NT2/D1 (cell line): ENCODE results near the gene MYZAP.
"Not testable (repeated sequence)": the region's sequence is repeated elsewhere in the genome, so short reads cannot be mapped to it uniquely, and the experiment has no call there.

Experiments used
- DNase-seq: peaks from one replicate; pipeline ENCODE4 v3.0.0-alpha.2; 2011; ENCODE audit warnings: low read depth, low spot score
- H3K27me3 ChIP-seq: 2 replicates; pipeline ENCODE4 v1.6.0; 2011; ENCODE audit warnings: mild to moderate bottlenecking; ENCODE audit not compliant: insufficient read length, insufficient read depth
- H3K36me3 ChIP-seq: 2 replicates; pipeline ENCODE4 v1.6.1; 2011; ENCODE audit warnings: mild to moderate bottlenecking, low read length, mixed read lengths; ENCODE audit not compliant: insufficient read depth, insufficient read length
- H3K4me1 ChIP-seq: 2 replicates; pipeline ENCODE4 v1.5.1; 2011; ENCODE audit not compliant: insufficient read depth, insufficient read length
- H3K4me3 ChIP-seq: 2 replicates; pipeline ENCODE4 v1.5.1; 2011; ENCODE audit warnings: low read depth; ENCODE audit not compliant: insufficient read length
- H3K9ac ChIP-seq: 2 replicates; pipeline ENCODE4 v1.6.0; 2011; ENCODE audit warnings: low read depth; ENCODE audit not compliant: insufficient read length
- H3K9me3 ChIP-seq: 2 replicates; pipeline ENCODE4 v1.5.1; 2011; ENCODE audit warnings: mild to moderate bottlenecking, low read length; ENCODE audit not compliant: insufficient read depth
- SUZ12 ChIP-seq: IDR thresholded peaks from 2 replicates; pipeline ENCODE4 v1.6.1; 2011; ENCODE audit not compliant: insufficient read length, insufficient read depth; ENCODE audit errors: extremely low read depth
- YY1 ChIP-seq: IDR thresholded peaks from 2 replicates; pipeline ENCODE4 v1.6.1; 2011; ENCODE audit not compliant: insufficient read length, insufficient read depth
- ZNF274 ChIP-seq: IDR thresholded peaks from 2 replicates; pipeline ENCODE4 v1.6.1; 2011; ENCODE audit warnings: mild to moderate bottlenecking, low read depth, low read length

Gene MYZAP

GRCh38 chr15:57611123-57611522 lies 19.4 kb downstream of the MYZAP start:
- Histone ChIP-seq H3K9me3 (no peaks in the 10 kb centered on the region), H3K4me3 (no peak overlapping the region), H3K36me3 (no peaks in the 10 kb centered on the region), H3K27me3 (no peaks in the 10 kb centered on the region), H3K9ac (no peak overlapping the region), H3K4me1 (no peaks in the 10 kb centered on the region)
- TF ChIP-seq SUZ12 = no peak
- no peak for TF ChIP-seq YY1
- TF ChIP-seq ZNF274 = no peak
- DNase-seq = no peak

- no peak for DNase-seq
- no peaks in the 10 kb centered on the region for H3K27me3 ChIP-seq
- TF ChIP-seq ZNF274 = no peak
- TF ChIP-seq SUZ12 = no peak
- TF ChIP-seq YY1 = no peak
- H3K4me3 ChIP-seq = no peak overlapping the region
- H3K9me3 ChIP-seq = no peaks in the 10 kb centered on the region
- no peaks in the 10 kb centered on the region for H3K4me1 ChIP-seq
- no peaks in the 10 kb centered on the region for H3K36me3 ChIP-seq
- no peak overlapping the region for H3K9ac ChIP-seq
Observed at GRCh38 chr15:57611938-57612337, 20.2 kb downstream of the MYZAP start.

GRCh38 chr15:57614241-57614640 lies 22.5 kb downstream of the MYZAP start:
- Histone ChIP-seq H3K36me3 (no peaks in the 10 kb centered on the region), H3K9me3 (no peaks in the 10 kb centered on the region), H3K27me3 (no peaks in the 10 kb centered on the region), H3K4me1 (no peaks in the 10 kb centered on the region), H3K9ac (no peak overlapping the region), H3K4me3 (no peak overlapping the region)
- TF ChIP-seq SUZ12 = no peak
- DNase-seq = no peak

GRCh38 chr15:57615951-57616496 lies 24.3 kb downstream of the MYZAP start:
- H3K4me3 ChIP-seq, DNase-seq, H3K4me1 ChIP-seq, H3K36me3 ChIP-seq, H3K9ac ChIP-seq, H3K27me3 ChIP-seq, H3K9me3 ChIP-seq: not testable (repeated sequence)

GRCh38 chr15:57618325-57618724 lies 26.6 kb downstream of the MYZAP start:
- Histone ChIP-seq H3K36me3 (no peaks in the 10 kb centered on the region), H3K4me1 (no peaks in the 10 kb centered on the region), H3K9ac (no peak overlapping the region), H3K4me3 (no peak overlapping the region), H3K9me3 (no peaks in the 10 kb centered on the region), H3K27me3 (no peaks in the 10 kb centered on the region)
- TF ChIP-seq YY1 (no peak), ZNF274 (no peak), SUZ12 (no peak)
- no peak for DNase-seq

- no peaks in the 10 kb centered on the region for H3K36me3 ChIP-seq
- DNase-seq = no peak
- H3K4me3 ChIP-seq = no peak overlapping the region
- H3K9me3 ChIP-seq = no peaks in the 10 kb centered on the region
- no peak overlapping the region for H3K9ac ChIP-seq
- no peaks in the 10 kb centered on the region for H3K27me3 ChIP-seq
- no peaks in the 10 kb centered on the region for H3K4me1 ChIP-seq
- TF ChIP-seq SUZ12 (no peak), ZNF274 (no peak), YY1 (no peak)
Observed at GRCh38 chr15:57619746-57620145, 28.0 kb downstream of the MYZAP start.

- H3K36me3 ChIP-seq = no peaks in the 10 kb centered on the region
- DNase-seq = no peak
- H3K9ac ChIP-seq = no peak overlapping the region
- H3K27me3 ChIP-seq = no peaks in the 10 kb centered on the region
- no peak overlapping the region for H3K4me3 ChIP-seq
- H3K4me1 ChIP-seq = no peaks in the 10 kb centered on the region
- TF ChIP-seq ZNF274 = no peak
- TF ChIP-seq SUZ12 = no peak
- TF ChIP-seq YY1 = no peak
- H3K9me3 ChIP-seq = no peaks in the 10 kb centered on the region
Observed at GRCh38 chr15:57624730-57625129, 33.0 kb downstream of the MYZAP start.
